ENCODE measurements around the gene GNG7. TPM values are rescaled to one million over a fixed set of nuclear protein-coding genes. Genes with fewer than 3 reads are reported as not detected.
"Not testable (repeated sequence)": the region's sequence is repeated elsewhere in the genome, so short reads cannot be mapped to it uniquely, and the experiment has no call there.

The GNG7 gene
- total RNA-seq, 1 experiment from 2014 or later, result 0.87 TPM

- Mint-ChIP-seq H3K36me3 (ENCODE audit: insufficient read depth, unreplicated experiment) (no peaks in the 10 kb centered on the region), H3K9me3 (ENCODE audit: low read depth, unreplicated experiment) (no peaks in the 10 kb centered on the region), H3K27me3 (ENCODE audit: unreplicated experiment) (peaks cover 8% of the 10 kb centered on the region), H3K4me1 (ENCODE audit: low read depth, unreplicated experiment) (peaks cover 9% of the 10 kb centered on the region), H3K27ac (ENCODE audit: unreplicated experiment) (no peak overlapping the region), H3K4me3 (ENCODE audit: low read depth, unreplicated experiment) (no peak overlapping the region)
- CTCF ChIA-PET, result no interaction called here
- DNase-seq, result no peak
- no peak for TF ChIP-seq CTCF (IDR thresholded peaks at IDR 0.05; ENCODE audit: unreplicated experiment)
- intact Hi-C loops (cut with micrococcal nuclease; ENCODE audit: unreplicated experiment), result no loop called here
- no TSS peak for BruUV-seq (replicated peaks)
These were observed 141.3 kb downstream of the GNG7 start for GRCh38 chr19:2561221-2561620.

- Mint-ChIP-seq H3K36me3 (ENCODE audit: insufficient read depth, unreplicated experiment) (no peaks in the 10 kb centered on the region), H3K4me1 (ENCODE audit: low read depth, unreplicated experiment) (peaks cover 9% of the 10 kb centered on the region), H3K9me3 (ENCODE audit: low read depth, unreplicated experiment) (no peaks in the 10 kb centered on the region), H3K27ac (ENCODE audit: unreplicated experiment) (no peak overlapping the region), H3K27me3 (ENCODE audit: unreplicated experiment) (peaks cover 8% of the 10 kb centered on the region), H3K4me3 (ENCODE audit: low read depth, unreplicated experiment) (no peak overlapping the region)
- CTCF ChIA-PET, result no interaction called here
- no TSS peak for BruUV-seq (replicated peaks)
- intact Hi-C loops (cut with micrococcal nuclease; ENCODE audit: unreplicated experiment), result no loop called here
- no peak for TF ChIP-seq CTCF (IDR thresholded peaks at IDR 0.05; ENCODE audit: unreplicated experiment)
- no peak for DNase-seq
These were observed 142.1 kb downstream of the GNG7 start for GRCh38 chr19:2560369-2560768.

GRCh38 chr19:2558543-2558942, 144.0 kb downstream of the GNG7 start:
- intact Hi-C loops (cut with micrococcal nuclease; ENCODE audit: unreplicated experiment), result no loop called here
- Mint-ChIP-seq H3K4me1 (ENCODE audit: low read depth, unreplicated experiment) (peaks cover 9% of the 10 kb centered on the region), H3K4me3 (ENCODE audit: low read depth, unreplicated experiment) (no peak overlapping the region), H3K27ac (ENCODE audit: unreplicated experiment) (no peak overlapping the region), H3K36me3 (ENCODE audit: insufficient read depth, unreplicated experiment) (no peaks in the 10 kb centered on the region), H3K9me3 (ENCODE audit: low read depth, unreplicated experiment) (no peaks in the 10 kb centered on the region), H3K27me3 (ENCODE audit: unreplicated experiment) (no peaks in the 10 kb centered on the region)
- CTCF ChIA-PET, result no interaction called here
- DNase-seq, result no peak
- TF ChIP-seq CTCF (IDR thresholded peaks at IDR 0.05; ENCODE audit: unreplicated experiment), result no peak
- no TSS peak for BruUV-seq (replicated peaks)

GRCh38 chr19:2558131-2558530, 144.4 kb downstream of the GNG7 start:
- H3K27me3 Mint-ChIP-seq (ENCODE audit: unreplicated experiment); intact Hi-C loops (cut with micrococcal nuclease; ENCODE audit: unreplicated experiment); H3K4me3 Mint-ChIP-seq (ENCODE audit: low read depth, unreplicated experiment); H3K9me3 Mint-ChIP-seq (ENCODE audit: low read depth, unreplicated experiment); DNase-seq; H3K4me1 Mint-ChIP-seq (ENCODE audit: low read depth, unreplicated experiment); H3K27ac Mint-ChIP-seq (ENCODE audit: unreplicated experiment); H3K36me3 Mint-ChIP-seq (ENCODE audit: insufficient read depth, unreplicated experiment); CTCF ChIA-PET; BruUV-seq (replicated peaks): not testable (repeated sequence)

GRCh38 chr19:2557093-2557440, 145.4 kb downstream of the GNG7 start:
- H3K4me1 Mint-ChIP-seq (ENCODE audit: low read depth, unreplicated experiment), result peaks cover 2% of the 10 kb centered on the region
- TF ChIP-seq CTCF (IDR thresholded peaks at IDR 0.05; ENCODE audit: unreplicated experiment), result no peak
- intact Hi-C loops (cut with micrococcal nuclease; ENCODE audit: unreplicated experiment), result no loop called here
- no TSS peak for BruUV-seq (replicated peaks)
- CTCF ChIA-PET, result no interaction called here
- H3K36me3 Mint-ChIP-seq (ENCODE audit: insufficient read depth, unreplicated experiment), result no peaks in the 10 kb centered on the region
- H3K27me3 Mint-ChIP-seq (ENCODE audit: unreplicated experiment), result no peaks in the 10 kb centered on the region
- H3K27ac Mint-ChIP-seq (ENCODE audit: unreplicated experiment), result no peak overlapping the region
- H3K9me3 Mint-ChIP-seq (ENCODE audit: low read depth, unreplicated experiment), result no peaks in the 10 kb centered on the region
- no peak for DNase-seq
- H3K4me3 Mint-ChIP-seq (ENCODE audit: low read depth, unreplicated experiment), result no peak overlapping the region

Measured in Calu3 (cell line).